GM12865 (cell line): ENCODE measurements around the gene MAP2K7.

ENCODE experiments used
- DNase-seq: peaks from one replicate; pipeline ENCODE4 v3.0.0; 2010; ENCODE audit warnings: low read depth
- H3K4me3 ChIP-seq: 2 replicates; pipeline ENCODE4 v1.5.1; 2011; ENCODE audit warnings: mild to moderate bottlenecking, low read depth, low read length, control low read depth
- TF ChIP-seq, protein P1 (sequence below): IDR thresholded peaks from 2 replicates; pipeline ENCODE4 v1.5.1; 2011; ENCODE audit warnings: low read length, control low read depth, low read depth, inconsistent platforms; ENCODE audit not compliant: insufficient read depth; ENCODE audit errors: missing control alignments

MAP2K7 gene

DNA sequence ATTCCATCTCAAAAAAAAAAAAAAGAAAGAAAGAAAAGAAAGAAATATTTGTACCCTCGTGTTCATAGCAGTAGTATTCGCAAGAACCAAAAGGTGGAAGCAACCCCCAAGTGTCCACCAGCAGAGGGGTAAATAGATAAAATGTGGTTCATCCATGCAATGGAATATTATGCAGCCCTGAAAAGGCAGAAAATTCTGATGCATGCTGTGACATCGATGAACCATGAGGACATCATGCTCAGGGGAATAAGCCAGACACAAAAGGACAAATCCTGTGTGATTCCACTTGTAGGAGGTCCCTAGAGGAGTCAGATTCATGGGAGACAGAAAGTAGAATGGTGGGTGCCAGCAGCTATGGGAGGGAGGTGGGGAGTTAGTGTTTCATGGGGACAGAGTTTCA, 21.8 kb upstream of the MAP2K7 start:
- no peak overlapping the region for H3K4me3 ChIP-seq
- TF ChIP-seq, protein P1, sequence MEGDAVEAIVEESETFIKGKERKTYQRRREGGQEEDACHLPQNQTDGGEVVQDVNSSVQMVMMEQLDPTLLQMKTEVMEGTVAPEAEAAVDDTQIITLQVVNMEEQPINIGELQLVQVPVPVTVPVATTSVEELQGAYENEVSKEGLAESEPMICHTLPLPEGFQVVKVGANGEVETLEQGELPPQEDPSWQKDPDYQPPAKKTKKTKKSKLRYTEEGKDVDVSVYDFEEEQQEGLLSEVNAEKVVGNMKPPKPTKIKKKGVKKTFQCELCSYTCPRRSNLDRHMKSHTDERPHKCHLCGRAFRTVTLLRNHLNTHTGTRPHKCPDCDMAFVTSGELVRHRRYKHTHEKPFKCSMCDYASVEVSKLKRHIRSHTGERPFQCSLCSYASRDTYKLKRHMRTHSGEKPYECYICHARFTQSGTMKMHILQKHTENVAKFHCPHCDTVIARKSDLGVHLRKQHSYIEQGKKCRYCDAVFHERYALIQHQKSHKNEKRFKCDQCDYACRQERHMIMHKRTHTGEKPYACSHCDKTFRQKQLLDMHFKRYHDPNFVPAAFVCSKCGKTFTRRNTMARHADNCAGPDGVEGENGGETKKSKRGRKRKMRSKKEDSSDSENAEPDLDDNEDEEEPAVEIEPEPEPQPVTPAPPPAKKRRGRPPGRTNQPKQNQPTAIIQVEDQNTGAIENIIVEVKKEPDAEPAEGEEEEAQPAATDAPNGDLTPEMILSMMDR: no peak
- no peak for DNase-seq

DNA sequence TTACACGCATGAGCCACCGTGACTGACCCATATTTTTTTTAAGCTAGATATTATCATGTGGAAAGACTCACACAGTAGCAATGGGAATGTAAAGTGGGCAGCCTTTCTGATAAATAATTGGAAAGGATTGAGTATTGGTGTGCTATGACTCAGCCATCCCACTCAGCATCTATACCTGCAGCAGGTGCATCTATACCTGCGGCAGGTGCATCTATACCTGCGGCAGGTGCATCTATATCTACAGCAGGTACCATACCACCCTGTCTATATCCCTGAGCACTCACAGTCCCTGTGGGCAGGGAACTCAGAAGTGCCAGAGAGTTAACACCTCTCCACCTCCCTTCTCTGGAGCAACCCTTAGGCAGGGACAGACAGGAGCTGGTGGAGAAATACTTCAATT, 20.6 kb upstream of the MAP2K7 start:
- TF ChIP-seq, protein P1: no peak
- H3K4me3 ChIP-seq: no peak overlapping the region
- no peak for DNase-seq

DNA sequence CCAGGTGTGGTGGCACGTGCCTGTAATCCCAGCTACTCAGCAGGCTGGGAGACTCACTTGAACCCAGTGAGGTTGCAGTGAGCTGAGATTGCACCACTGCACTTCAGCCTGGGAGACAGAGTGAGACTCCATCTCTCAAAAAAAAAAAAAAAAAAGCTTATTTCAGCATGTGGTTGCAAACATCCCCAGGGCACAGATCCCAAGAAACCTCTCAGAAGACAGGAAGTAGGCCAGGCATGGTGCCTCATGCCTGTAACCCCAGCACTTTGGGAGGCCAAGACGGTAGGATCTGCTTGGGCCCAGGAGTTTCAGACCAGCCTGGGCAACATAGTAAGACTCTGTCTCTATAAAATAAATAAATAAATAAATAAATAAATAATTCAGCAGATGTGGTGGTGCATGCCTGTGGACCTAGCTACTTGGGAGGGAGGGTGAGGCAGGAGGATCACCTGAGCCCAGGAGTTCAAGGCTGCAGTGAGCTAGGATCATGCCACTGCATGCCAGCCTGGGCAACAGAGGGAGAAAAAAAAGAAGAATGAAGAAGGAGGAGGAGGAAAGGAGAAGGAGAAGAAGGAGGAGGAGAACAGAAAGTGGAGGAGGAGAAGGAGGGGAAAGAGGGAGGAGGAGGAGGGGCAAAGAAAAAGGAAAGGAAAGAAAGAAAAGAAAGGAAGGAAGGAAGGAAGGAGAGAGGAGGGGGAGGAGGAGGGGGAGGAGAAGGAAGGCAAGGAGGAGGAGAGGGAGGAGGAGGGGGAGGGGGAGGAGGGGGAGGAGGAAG, 19.7 kb upstream of the MAP2K7 start:
- H3K4me3 ChIP-seq: no peak overlapping the region
- TF ChIP-seq, protein P1: no peak
- DNase-seq: no peak

DNA sequence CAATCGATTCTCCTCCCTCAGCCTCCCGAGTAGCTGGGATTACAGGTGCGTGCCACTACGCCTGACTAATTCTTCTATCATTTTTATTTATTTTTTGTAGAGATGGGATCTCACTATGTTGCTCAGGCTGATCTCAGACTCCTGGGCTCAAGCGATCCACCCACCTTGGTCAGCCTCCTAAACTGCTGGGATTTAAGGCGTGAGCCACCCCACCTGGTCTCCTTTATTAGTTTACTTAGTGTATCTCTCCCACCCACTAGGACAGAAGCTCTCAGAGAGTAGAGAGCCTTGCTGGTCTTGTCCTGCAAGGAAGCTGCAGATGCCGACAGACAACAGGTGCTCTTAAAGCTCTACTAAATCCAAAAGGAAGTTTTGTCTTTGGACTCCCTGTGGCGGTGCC, 17.9 kb upstream of the MAP2K7 start:
- DNase-seq: no peak
- TF ChIP-seq, protein P1: no peak

DNA sequence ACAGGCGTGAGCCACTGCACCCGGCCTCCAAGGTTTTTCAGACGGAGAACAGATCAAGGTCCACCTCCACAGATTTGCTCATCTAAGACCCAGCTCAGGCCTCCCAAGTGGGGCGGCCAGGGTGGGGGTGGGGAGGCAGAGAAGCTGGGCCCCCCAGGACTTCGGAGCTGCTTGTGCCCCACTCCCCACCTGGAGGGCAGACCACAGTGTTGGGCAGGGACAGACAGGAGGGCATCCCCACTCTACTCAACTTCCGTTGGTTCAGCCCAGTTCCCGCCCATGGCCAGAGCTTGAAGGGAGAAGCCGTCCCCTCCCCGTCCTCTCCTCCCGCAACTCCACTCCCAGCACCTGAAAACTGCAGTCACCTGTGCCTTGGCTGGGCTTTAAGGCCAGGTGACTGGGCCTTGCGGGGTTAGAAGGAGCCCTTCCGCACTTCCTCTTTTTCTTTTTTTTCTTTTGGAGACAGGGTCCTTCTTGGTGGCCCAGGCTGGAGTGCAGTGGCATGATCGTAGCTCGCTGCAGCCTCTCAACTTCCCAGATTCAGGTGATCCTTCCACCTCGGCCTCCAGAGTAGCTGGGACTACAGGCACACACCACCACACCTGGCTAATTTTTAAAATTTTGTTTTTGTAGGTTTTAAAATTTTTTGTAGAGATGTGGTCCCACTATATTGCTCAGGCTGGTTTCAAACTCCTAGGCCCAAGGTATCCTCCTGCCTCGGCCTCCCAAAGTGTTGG, 16.1 kb upstream of the MAP2K7 start:
- TF ChIP-seq, protein P1: no peak
- no peak overlapping the region for H3K4me3 ChIP-seq
- no peak for DNase-seq

More for the DNA sequence above, 17.9 kb upstream of the MAP2K7 start:
- H3K4me3 ChIP-seq: no peak overlapping the region

DNA sequence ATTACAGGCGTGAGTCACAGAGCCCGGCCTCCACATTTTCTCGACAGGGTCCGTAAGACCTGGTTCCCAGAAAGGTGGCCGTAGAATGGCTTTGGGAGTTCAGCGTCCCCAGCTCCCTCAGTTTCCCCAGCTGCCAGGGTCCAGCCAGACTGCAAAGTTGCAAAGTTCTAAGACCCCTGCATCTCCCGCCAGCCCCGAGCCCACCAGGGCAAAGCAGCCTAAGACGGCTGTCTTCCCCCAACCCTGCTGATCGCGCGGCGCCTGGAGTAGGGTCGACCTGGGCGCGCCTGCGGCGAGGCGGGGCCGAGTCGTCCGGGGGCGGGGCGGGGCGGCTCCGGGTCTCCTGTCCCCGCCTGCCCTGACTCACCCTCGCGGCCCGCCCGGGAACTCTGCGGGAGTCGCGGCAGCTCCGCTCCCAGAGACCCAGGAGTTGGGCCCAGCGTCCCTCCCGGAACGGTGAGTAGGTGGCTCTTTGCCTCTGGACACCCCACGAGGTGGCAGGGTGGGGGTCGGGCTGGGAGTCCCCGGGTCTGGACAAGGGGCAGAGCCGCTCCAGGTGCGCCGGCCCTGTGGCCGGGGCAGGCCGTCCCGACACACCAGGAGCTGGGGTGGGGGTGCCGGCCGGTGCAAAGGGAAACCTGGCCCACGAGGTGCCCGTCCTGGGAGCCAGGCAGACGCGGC, 15.4 kb upstream of the MAP2K7 start, which contains the start of gene LRRC8E:
Gene LRRC8E (plus strand): TSS at position 366 of the 681 bp plus-strand sequence. CDS start 7,094 bp downstream, outside the sequence.
- no peak for DNase-seq
- no peak within 1 kb of the TSS for H3K4me3 ChIP-seq
- TF ChIP-seq, protein P1: no peak
